Gastroesophageal sphincter (tissue), 4 donors: ENCODE measurements around the gene NAT8L. TPM values are rescaled to one million over a fixed set of nuclear protein-coding genes. Genes with fewer than 3 reads are reported as not detected.

Experiments
- ATAC-seq: fragments of 150-250 bp; one replicate; pipeline ENCODE4 v1.9.1; 2016; ENCODE audit warnings: mild to moderate bottlenecking, moderate library complexity
- H3K27ac ChIP-seq, 4 donors: fragments of 200-600 bp; sonication (generic) in 3 of 4; 1 replicate in 3 of 4; 2 replicates in 1 of 4; pipeline ENCODE4 v1.5.1; 2016 to 2019
- H3K27me3 ChIP-seq: fragments of 200-600 bp; sonication (generic); one replicate; pipeline ENCODE4 v1.5.1; 2019
- H3K36me3 ChIP-seq, 2 donors: fragments of 200-600 bp; sonication (generic); one replicate each; pipeline ENCODE4 v1.5.1; 2019; ENCODE audit warnings: control low read depth in 1 of 2
- H3K4me1 ChIP-seq, 3 donors: fragments of 200-600 bp; sonication (generic); 1 replicate in 2 of 3; 2 replicates in 1 of 3; pipeline ENCODE4 v1.5.1; 2016 to 2019; ENCODE audit warnings: control low read depth in 2 of 3
- H3K4me3 ChIP-seq, 2 donors: fragments of 200-600 bp; sonication (generic); one replicate each; pipeline ENCODE4 v1.5.1; 2019; ENCODE audit warnings: mild to moderate bottlenecking in 1 of 2, moderate library complexity in 1 of 2
- H3K9me3 ChIP-seq, 3 donors: fragments of 200-600 bp; sonication (generic); one replicate each; pipeline ENCODE4 v1.5.1; 2017 to 2019; ENCODE audit warnings: control low read depth in 2 of 3
- CTCF ChIP-seq, 4 experiments: fragments of 200-600 bp in 2 of 4; fragments of 450-650 bp in 2 of 4; sonication (generic) in 1 of 4; IDR thresholded peaks; one replicate each; pipeline ENCODE4 v1.5.1; 2017 to 2019; ENCODE audit warnings: antibody characterized with exemption in 4 of 4, mild to moderate bottlenecking in 2 of 4, moderate library complexity in 2 of 4
- EP300 ChIP-seq: sonication (generic); formaldehyde crosslinking; IDR thresholded peaks from one replicate; pipeline ENCODE4 v1.6.1; 2017; ENCODE audit warnings: antibody characterized with exemption, mild to moderate bottlenecking
- POLR2A ChIP-seq, 2 donors: fragments of 450-650 bp; IDR thresholded peaks; one replicate each; pipeline ENCODE4 v1.6.1; 2017; ENCODE audit warnings: antibody characterized with exemption in 2 of 2, mild to moderate bottlenecking in 2 of 2, moderate library complexity in 1 of 2
- POLR2AphosphoS5 ChIP-seq: sonication (generic); formaldehyde crosslinking; IDR thresholded peaks from one replicate; pipeline ENCODE4 v1.6.1; 2017; ENCODE audit warnings: antibody characterized with exemption
- WGBS, 2 donors: methylation state at CpG; one replicate each; pipeline ENCODE4 v1.1.5; 2018; ENCODE audit warnings: low coverage in 1 of 2; 5-methylcytosine and 5-hydroxymethylcytosine counted together
- total RNA-seq, 4 donors: library from RNA; depleted of rRNA; stranded (reverse); fragments of >200 nt; gene quantifications; one replicate each; pipeline ENCODE4 v1.1.0, GENCODE V29; 2016

NAT8L gene
- total RNA-seq, 4 donors from 2014 or later = 0.15 to 0.40 (median 0.35) TPM; not detected in 1

GRCh38 chr4:2105559-2105958 is 46.4 kb downstream of the NAT8L start:
- Histone ChIP-seq H3K27me3 (no peaks in the 10 kb centered on the region), H3K36me3 (no peaks in the 10 kb centered on the region), H3K4me3 (no peak overlapping the region), H3K4me1 (no peaks in the 10 kb centered on the region), H3K9me3 (peaks cover 0 to 35% (median 0%) of the 10 kb centered on the region in 3 donors), H3K27ac (no peak overlapping the region)
- WGBS, 2 donors = 82 to 100% methylated on average over 1 of the region's 1 CpG
- TF ChIP-seq CTCF (IDR thresholded peaks at IDR 0.05) (no peak), EP300 (no peak), POLR2AphosphoS5 (no peak), POLR2A (IDR thresholded peaks at IDR 0.05) (no peak)
- ATAC-seq = no peak

DNA sequence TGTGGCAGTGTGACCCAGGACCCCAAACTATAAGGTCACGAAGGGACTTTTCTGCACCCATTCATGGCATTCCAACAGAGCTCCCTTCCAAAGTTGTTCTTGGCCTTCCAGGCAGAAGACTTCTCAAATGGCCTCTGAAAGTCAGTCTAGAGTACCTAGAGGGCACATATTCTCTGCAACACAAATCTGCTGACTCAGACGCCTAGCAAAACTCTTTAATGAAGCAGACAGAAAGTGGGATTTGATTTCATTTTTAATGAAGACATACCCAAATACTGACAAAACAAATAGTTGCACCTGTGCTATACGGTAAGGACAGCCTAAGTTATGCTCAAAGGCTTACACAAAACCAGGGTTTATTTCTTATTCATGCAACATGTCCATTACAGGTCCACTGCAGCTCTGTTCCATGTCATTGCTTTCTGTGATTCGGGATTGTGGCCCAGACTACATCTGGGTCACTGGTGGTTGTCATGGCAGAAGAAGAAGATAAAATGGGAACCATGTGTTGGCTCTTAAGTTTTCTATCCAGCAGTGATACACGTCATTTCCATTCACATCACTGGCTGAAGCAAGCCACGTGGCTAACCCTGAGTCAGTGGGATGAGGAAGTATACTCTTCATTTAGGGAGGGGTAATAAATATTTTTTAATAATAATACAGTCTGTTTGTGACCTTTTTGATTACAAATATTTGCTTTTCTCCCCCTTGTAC is 57.7 kb downstream of the NAT8L start:
- no peak for ATAC-seq
- TF ChIP-seq CTCF (IDR thresholded peaks at IDR 0.05) = no peak
- TF ChIP-seq POLR2AphosphoS5 = no peak
- TF ChIP-seq EP300 = no peak
- TF ChIP-seq POLR2A (IDR thresholded peaks at IDR 0.05) = no peak
- 73 to 80% methylated on average over 3 to 5 of the region's 6 CpGs for WGBS, 2 donors

More for the DNA sequence above, 57.7 kb downstream of the NAT8L start:
- Histone ChIP-seq H3K4me1 (no peaks in the 10 kb centered on the region), H3K9me3 (no peaks in the 10 kb centered on the region), H3K27me3 (no peaks in the 10 kb centered on the region), H3K36me3 (no peaks in the 10 kb centered on the region), H3K4me3 (no peak overlapping the region), H3K27ac (no peak overlapping the region)

Other genes starting within 250 kb of the NAT8L start
- 10 to 100 TPM; 24.0 to 29.2 (median 26.9) TPM for gene LETM1, start 203.2 kb upstream of the NAT8L start, total RNA-seq
- gene NSD2, start 187.9 kb upstream of the NAT8L start, total RNA-seq = 10 to 100 TPM; 37.8 to 47.3 (median 39.4) TPM
- 10 to 100 TPM; 14.5 to 19.4 (median 17.5) TPM for gene NELFA, start 50.4 kb upstream of the NAT8L start, total RNA-seq
- gene HAUS3, start 182.8 kb downstream of the NAT8L start, total RNA-seq = 10 to 100 TPM in 3 of 4 donors, 1 to 10 TPM in 1; 10.0 to 16.3 (median 12.7) TPM
- gene POLN, start 182.8 kb downstream of the NAT8L start, total RNA-seq = 1 to 10 TPM; 1.5 to 4.6 (median 2.6) TPM
- gene MXD4, start 202.8 kb downstream of the NAT8L start, total RNA-seq = 10 to 100 TPM; 36.1 to 76.2 (median 55.6) TPM